Measurements from ENCODE around the gene ST6GALNAC6.

The ST6GALNAC6 gene

GRCh38 chr9:127915325-127915752, 15.9 kb upstream of the ST6GALNAC6 start:
- no peaks in the 10 kb centered on the region for H3K27me3 Mint-ChIP-seq
- H3K4me1 Mint-ChIP-seq (ENCODE audit: low read depth) = peaks cover 71% of the 10 kb centered on the region
- H3K36me3 Mint-ChIP-seq (ENCODE audit: low read depth) = peaks cover 48% of the 10 kb centered on the region
- H3K9me3 Mint-ChIP-seq = no peaks in the 10 kb centered on the region
- DNase-seq = no peak
- peak overlapping the region; percentile 91 for H3K27ac Mint-ChIP-seq
- peak overlapping the region; percentile 85 for H3K4me3 Mint-ChIP-seq

GRCh38 chr9:127913682-127914081, 14.3 kb upstream of the ST6GALNAC6 start:
- H3K9me3 Mint-ChIP-seq = no peaks in the 10 kb centered on the region
- peaks cover 61% of the 10 kb centered on the region for H3K4me1 Mint-ChIP-seq (ENCODE audit: low read depth)
- H3K27ac Mint-ChIP-seq = peak overlapping the region; percentile 50
- no peak for DNase-seq
- no peak overlapping the region for H3K4me3 Mint-ChIP-seq
- peaks cover 60% of the 10 kb centered on the region for H3K36me3 Mint-ChIP-seq (ENCODE audit: low read depth)
- no peaks in the 10 kb centered on the region for H3K27me3 Mint-ChIP-seq

- Mint-ChIP-seq H3K4me1 (ENCODE audit: low read depth) (peaks cover 53% of the 10 kb centered on the region), H3K9me3 (no peaks in the 10 kb centered on the region), H3K27me3 (no peaks in the 10 kb centered on the region), H3K4me3 (no peak overlapping the region), H3K36me3 (ENCODE audit: low read depth) (peaks cover 66% of the 10 kb centered on the region), H3K27ac (peak overlapping the region; percentile 89)
- DNase-seq = no peak
Measured at GRCh38 chr9:127912882-127913281, 13.5 kb upstream of the ST6GALNAC6 start.

- H3K4me1 Mint-ChIP-seq (ENCODE audit: low read depth) = peaks cover 49% of the 10 kb centered on the region
- H3K27ac Mint-ChIP-seq = peak overlapping the region; percentile 89
- H3K27me3 Mint-ChIP-seq = no peaks in the 10 kb centered on the region
- peaks cover 70% of the 10 kb centered on the region for H3K36me3 Mint-ChIP-seq (ENCODE audit: low read depth)
- no peaks in the 10 kb centered on the region for H3K9me3 Mint-ChIP-seq
- H3K4me3 Mint-ChIP-seq = no peak overlapping the region
- DNase-seq = no peak
Measured at GRCh38 chr9:127912296-127912695, 12.9 kb upstream of the ST6GALNAC6 start.

GRCh38 chr9:127910613-127911205, 11.3 kb upstream of the ST6GALNAC6 start:
- Mint-ChIP-seq H3K9me3 (no peaks in the 10 kb centered on the region), H3K4me1 (ENCODE audit: low read depth) (peaks cover 59% of the 10 kb centered on the region), H3K36me3 (ENCODE audit: low read depth) (peaks cover 66% of the 10 kb centered on the region), H3K4me3 (no peak overlapping the region), H3K27me3 (no peaks in the 10 kb centered on the region), H3K27ac (peak overlapping the region; percentile 89)
- DNase-seq = no peak

- Mint-ChIP-seq H3K9me3 (no peaks in the 10 kb centered on the region), H3K27me3 (no peaks in the 10 kb centered on the region), H3K27ac (peak overlapping the region; percentile 59), H3K4me3 (no peak overlapping the region), H3K36me3 (ENCODE audit: low read depth) (peaks cover 67% of the 10 kb centered on the region), H3K4me1 (ENCODE audit: low read depth) (peaks cover 59% of the 10 kb centered on the region)
- DNase-seq = no peak
Measured at GRCh38 chr9:127909839-127910273, 10.5 kb upstream of the ST6GALNAC6 start.

- DNase-seq = no peak
- peaks cover 65% of the 10 kb centered on the region for H3K36me3 Mint-ChIP-seq (ENCODE audit: low read depth)
- peaks cover 66% of the 10 kb centered on the region for H3K4me1 Mint-ChIP-seq (ENCODE audit: low read depth)
- H3K9me3 Mint-ChIP-seq = no peaks in the 10 kb centered on the region
- H3K4me3 Mint-ChIP-seq = no peak overlapping the region
- H3K27me3 Mint-ChIP-seq = no peaks in the 10 kb centered on the region
- peak overlapping the region; percentile 55 for H3K27ac Mint-ChIP-seq
Measured at GRCh38 chr9:127908660-127908926, 9.2 kb upstream of the ST6GALNAC6 start.

GRCh38 chr9:127907867-127908659, 8.7 kb upstream of the ST6GALNAC6 start:
- Mint-ChIP-seq H3K27me3 (no peaks in the 10 kb centered on the region), H3K4me1 (ENCODE audit: low read depth) (peaks cover 71% of the 10 kb centered on the region), H3K36me3 (ENCODE audit: low read depth) (peaks cover 63% of the 10 kb centered on the region), H3K4me3 (no peak overlapping the region), H3K9me3 (no peaks in the 10 kb centered on the region), H3K27ac (peak overlapping the region; percentile 99)
- DNase-seq = no peak

GRCh38 chr9:127905788-127906191, 6.4 kb upstream of the ST6GALNAC6 start:
- peak overlapping the region; percentile 99 for H3K27ac Mint-ChIP-seq
- no peaks in the 10 kb centered on the region for H3K9me3 Mint-ChIP-seq
- peaks cover 56% of the 10 kb centered on the region for H3K4me1 Mint-ChIP-seq (ENCODE audit: low read depth)
- peaks cover 40% of the 10 kb centered on the region for H3K36me3 Mint-ChIP-seq (ENCODE audit: low read depth)
- H3K27me3 Mint-ChIP-seq = no peaks in the 10 kb centered on the region
- H3K4me3 Mint-ChIP-seq = peak overlapping the region; percentile 85
- DNase-seq = peak; percentile 76

GRCh38 chr9:127905004-127905728, 5.8 kb upstream of the ST6GALNAC6 start:
- H3K4me3 Mint-ChIP-seq = peak overlapping the region; percentile 85
- H3K4me1 Mint-ChIP-seq (ENCODE audit: low read depth) = peaks cover 52% of the 10 kb centered on the region
- H3K9me3 Mint-ChIP-seq = no peaks in the 10 kb centered on the region
- peak; percentile 71 for DNase-seq
- no peaks in the 10 kb centered on the region for H3K27me3 Mint-ChIP-seq
- H3K36me3 Mint-ChIP-seq (ENCODE audit: low read depth) = peaks cover 34% of the 10 kb centered on the region
- peak overlapping the region; percentile 99 for H3K27ac Mint-ChIP-seq

GRCh38 chr9:127904561-127905003, 5.2 kb upstream of the ST6GALNAC6 start:
- H3K36me3 Mint-ChIP-seq (ENCODE audit: low read depth) = peaks cover 33% of the 10 kb centered on the region
- H3K4me1 Mint-ChIP-seq (ENCODE audit: low read depth) = peaks cover 56% of the 10 kb centered on the region
- H3K27ac Mint-ChIP-seq = peak overlapping the region; percentile 99
- H3K27me3 Mint-ChIP-seq = no peaks in the 10 kb centered on the region
- DNase-seq = no peak
- peak overlapping the region; percentile 85 for H3K4me3 Mint-ChIP-seq
- H3K9me3 Mint-ChIP-seq = no peaks in the 10 kb centered on the region

- Mint-ChIP-seq H3K4me3 (peak overlapping the region; percentile 85), H3K4me1 (ENCODE audit: low read depth) (peaks cover 56% of the 10 kb centered on the region), H3K27ac (peak overlapping the region; percentile 99), H3K9me3 (no peaks in the 10 kb centered on the region), H3K36me3 (ENCODE audit: low read depth) (peaks cover 28% of the 10 kb centered on the region), H3K27me3 (no peaks in the 10 kb centered on the region)
- peak; percentile 86 for DNase-seq
Measured at GRCh38 chr9:127903557-127904475, 4.4 kb upstream of the ST6GALNAC6 start.

GRCh38 chr9:127898433-127899127, 823 bp downstream of the ST6GALNAC6 start:
- H3K36me3 Mint-ChIP-seq (ENCODE audit: low read depth) = peaks cover 47% of the 10 kb centered on the region
- peaks cover 35% of the 10 kb centered on the region for H3K4me1 Mint-ChIP-seq (ENCODE audit: low read depth)
- no peaks in the 10 kb centered on the region for H3K27me3 Mint-ChIP-seq
- peak overlapping the region; percentile 84 for H3K4me3 Mint-ChIP-seq
- no peaks in the 10 kb centered on the region for H3K9me3 Mint-ChIP-seq
- H3K27ac Mint-ChIP-seq = peak overlapping the region; percentile 87
- peak; percentile 60 for DNase-seq

All from activated T-cell treated with anti-CD3 and anti-CD28 coated beads, Interleukin-2, amount 50 U/mL, for 24 hours (primary cell).